ENCODE results near the gene CKS2.

The CKS2 gene

GRCh38 chr9:89350988-89351557 is 40.1 kb downstream of the CKS2 start:
- DNase-seq (ENCODE audit: low read depth in 2 of 2), result no peak

- DNase-seq (ENCODE audit: low read depth in 2 of 2), result no peak
Measured at GRCh38 chr9:89351584-89352300, 40.7 kb downstream of the CKS2 start.

GRCh38 chr9:89352451-89352850 is 41.5 kb downstream of the CKS2 start:
- DNase-seq (ENCODE audit: low read depth in 2 of 2), result no peak

- DNase-seq (ENCODE audit: low read depth in 2 of 2), result no peak
Measured at GRCh38 chr9:89352874-89353649, 42.1 kb downstream of the CKS2 start.

GRCh38 chr9:89353989-89354388 is 43.0 kb downstream of the CKS2 start:
- no peak for DNase-seq (ENCODE audit: low read depth in 2 of 2)

GRCh38 chr9:89354471-89354870 is 43.5 kb downstream of the CKS2 start:
- no peak for DNase-seq (ENCODE audit: low read depth in 2 of 2)

GRCh38 chr9:89356782-89357181 is 45.8 kb downstream of the CKS2 start:
- DNase-seq (ENCODE audit: low read depth in 2 of 2), result no peak

GRCh38 chr9:89357331-89358197 is 46.6 kb downstream of the CKS2 start:
- no peak for DNase-seq (ENCODE audit: low read depth in 2 of 2)

- DNase-seq (ENCODE audit: low read depth in 2 of 2), result no peak
Measured at GRCh38 chr9:89358376-89358916, 47.5 kb downstream of the CKS2 start.

- DNase-seq (ENCODE audit: low read depth in 2 of 2), result no peak
Measured at GRCh38 chr9:89358985-89359384, 48.0 kb downstream of the CKS2 start.

- no peak for DNase-seq (ENCODE audit: low read depth in 2 of 2)
Measured at GRCh38 chr9:89359751-89360261, 48.8 kb downstream of the CKS2 start.

GRCh38 chr9:89360465-89360864 is 49.5 kb downstream of the CKS2 start:
- no peak for DNase-seq (ENCODE audit: low read depth in 2 of 2)

GRCh38 chr9:89361031-89361430 is 50.0 kb downstream of the CKS2 start:
- no peak for DNase-seq (ENCODE audit: low read depth in 2 of 2)

GRCh38 chr9:89361816-89362646 is 51.0 kb downstream of the CKS2 start:
- no peak for DNase-seq (ENCODE audit: low read depth in 2 of 2)

- no peak for DNase-seq (ENCODE audit: low read depth in 2 of 2)
Measured at GRCh38 chr9:89362647-89363310, 51.8 kb downstream of the CKS2 start.

GRCh38 chr9:89363311-89363670 is 52.3 kb downstream of the CKS2 start:
- DNase-seq (ENCODE audit: low read depth in 2 of 2), result no peak

GRCh38 chr9:89363921-89364665 is 53.1 kb downstream of the CKS2 start:
- no peak for DNase-seq (ENCODE audit: low read depth in 2 of 2)

GRCh38 chr9:89364666-89365531 is 53.9 kb downstream of the CKS2 start:
- DNase-seq (ENCODE audit: low read depth in 2 of 2), result no peak
